ENCODE data around the gene KRT35. TPM values are rescaled to one million over a fixed set of nuclear protein-coding genes. Genes with fewer than 3 reads are reported as not detected.

The KRT35 gene
- total RNA-seq, 4 donors from 2014 or later, result not detected

DNA sequence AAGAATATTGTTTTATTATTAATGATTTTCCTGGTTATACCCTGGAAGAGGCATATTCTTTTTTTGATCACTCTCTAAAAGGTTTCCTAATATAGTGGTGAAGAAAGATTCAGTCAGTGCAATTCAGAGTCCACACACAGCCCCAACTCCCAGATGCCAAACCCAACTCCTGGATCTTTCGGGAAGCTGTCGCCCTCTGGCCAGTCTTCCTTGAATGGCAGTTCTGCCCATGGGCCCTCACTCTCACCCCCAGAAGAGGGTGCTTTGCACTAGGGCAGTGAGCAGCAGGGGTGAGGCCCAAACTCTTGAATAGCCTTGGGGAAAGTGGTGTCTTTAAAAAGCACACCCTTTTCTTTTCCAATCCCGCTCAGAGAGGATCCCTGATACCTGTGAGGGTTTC, 24.7 kb downstream of the KRT35 start:
- DNase-seq, result no peak
- H3K27me3 ChIP-seq, result no peaks in the 10 kb centered on the region
- TF ChIP-seq, protein P1, sequence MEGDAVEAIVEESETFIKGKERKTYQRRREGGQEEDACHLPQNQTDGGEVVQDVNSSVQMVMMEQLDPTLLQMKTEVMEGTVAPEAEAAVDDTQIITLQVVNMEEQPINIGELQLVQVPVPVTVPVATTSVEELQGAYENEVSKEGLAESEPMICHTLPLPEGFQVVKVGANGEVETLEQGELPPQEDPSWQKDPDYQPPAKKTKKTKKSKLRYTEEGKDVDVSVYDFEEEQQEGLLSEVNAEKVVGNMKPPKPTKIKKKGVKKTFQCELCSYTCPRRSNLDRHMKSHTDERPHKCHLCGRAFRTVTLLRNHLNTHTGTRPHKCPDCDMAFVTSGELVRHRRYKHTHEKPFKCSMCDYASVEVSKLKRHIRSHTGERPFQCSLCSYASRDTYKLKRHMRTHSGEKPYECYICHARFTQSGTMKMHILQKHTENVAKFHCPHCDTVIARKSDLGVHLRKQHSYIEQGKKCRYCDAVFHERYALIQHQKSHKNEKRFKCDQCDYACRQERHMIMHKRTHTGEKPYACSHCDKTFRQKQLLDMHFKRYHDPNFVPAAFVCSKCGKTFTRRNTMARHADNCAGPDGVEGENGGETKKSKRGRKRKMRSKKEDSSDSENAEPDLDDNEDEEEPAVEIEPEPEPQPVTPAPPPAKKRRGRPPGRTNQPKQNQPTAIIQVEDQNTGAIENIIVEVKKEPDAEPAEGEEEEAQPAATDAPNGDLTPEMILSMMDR (IDR thresholded peaks at IDR 0.05), result no peak
- no peak for TF ChIP-seq POLR2A (IDR thresholded peaks at IDR 0.05)
- H3K27ac ChIP-seq, result no peak overlapping the region
- WGBS, 2 donors, result 80 to 89% methylated on average over 3 of the region's 3 CpGs
- H3K4me1 ChIP-seq, result no peaks in the 10 kb centered on the region
- H3K4me3 ChIP-seq (replicated peaks in 1 of 3), result no peak overlapping the region
- no peaks in the 10 kb centered on the region for H3K36me3 ChIP-seq
- intact Hi-C loops (cut with DNase I), result no loop called here
- no peaks in the 10 kb centered on the region for H3K9me3 ChIP-seq

DNA sequence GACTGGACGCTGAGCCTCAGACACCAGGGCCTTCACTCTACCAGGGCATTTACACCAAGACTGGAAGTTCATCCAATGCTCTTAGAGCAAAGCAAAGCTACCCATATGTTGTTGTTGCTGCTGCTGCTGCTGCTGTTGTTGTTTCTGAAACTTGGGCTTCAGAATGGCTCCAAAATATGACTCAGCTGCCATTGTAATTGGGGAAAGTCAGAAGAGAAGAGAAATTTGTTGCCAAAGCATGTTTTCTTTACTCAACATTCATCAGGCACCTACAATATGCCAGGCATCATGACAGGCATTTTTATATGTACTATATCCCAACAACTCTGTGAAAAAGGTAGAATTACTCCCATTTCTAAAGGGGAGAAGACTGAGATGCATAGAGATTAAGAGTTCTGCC, 25.7 kb downstream of the KRT35 start:
- TF ChIP-seq, protein P1 (IDR thresholded peaks at IDR 0.05), result no peak
- TF ChIP-seq POLR2A (IDR thresholded peaks at IDR 0.05), result no peak

DNA sequence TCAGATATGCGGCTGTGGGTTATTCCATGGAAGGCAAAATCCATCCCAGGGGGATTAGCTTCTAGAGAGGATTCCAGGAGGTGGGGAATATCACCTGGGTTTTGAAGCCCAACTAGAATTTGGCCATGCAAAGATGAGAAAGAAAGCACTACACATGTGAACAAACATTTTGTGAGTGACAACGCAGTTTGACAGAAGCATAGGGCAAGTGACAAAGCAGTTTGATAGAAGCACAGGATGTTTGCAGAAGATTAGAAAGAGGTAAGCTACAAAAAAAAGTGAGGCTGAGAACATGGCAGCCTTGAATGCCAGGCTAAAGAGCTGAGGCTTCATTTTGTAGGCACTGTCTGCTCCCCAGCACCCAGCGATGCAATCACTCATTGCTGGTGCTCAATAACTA, 27.9 kb downstream of the KRT35 start:
- no peak for TF ChIP-seq POLR2A (IDR thresholded peaks at IDR 0.05)
- TF ChIP-seq, protein P1 (IDR thresholded peaks at IDR 0.05), result no peak
- Histone ChIP-seq H3K36me3 (no peaks in the 10 kb centered on the region), H3K9me3 (no peaks in the 10 kb centered on the region), H3K27ac (no peak overlapping the region), H3K4me1 (no peaks in the 10 kb centered on the region), H3K27me3 (no peaks in the 10 kb centered on the region), H3K4me3 (replicated peaks in 1 of 3) (no peak overlapping the region)
- 92 to 94% methylated on average over 3 of the region's 3 CpGs for WGBS, 2 donors
- intact Hi-C loops (cut with DNase I), result no loop called here
- no peak for DNase-seq

More for the DNA sequence above, 25.7 kb downstream of the KRT35 start:
- WGBS, 2 donors, result 71 to 100% methylated on average over 1 of the region's 1 CpG
- Histone ChIP-seq H3K36me3 (no peaks in the 10 kb centered on the region), H3K4me1 (no peaks in the 10 kb centered on the region), H3K27ac (no peak overlapping the region), H3K9me3 (no peaks in the 10 kb centered on the region), H3K27me3 (no peaks in the 10 kb centered on the region), H3K4me3 (replicated peaks in 1 of 3) (no peak overlapping the region)
- intact Hi-C loops (cut with DNase I), result no loop called here
- no peak for DNase-seq

DNA sequence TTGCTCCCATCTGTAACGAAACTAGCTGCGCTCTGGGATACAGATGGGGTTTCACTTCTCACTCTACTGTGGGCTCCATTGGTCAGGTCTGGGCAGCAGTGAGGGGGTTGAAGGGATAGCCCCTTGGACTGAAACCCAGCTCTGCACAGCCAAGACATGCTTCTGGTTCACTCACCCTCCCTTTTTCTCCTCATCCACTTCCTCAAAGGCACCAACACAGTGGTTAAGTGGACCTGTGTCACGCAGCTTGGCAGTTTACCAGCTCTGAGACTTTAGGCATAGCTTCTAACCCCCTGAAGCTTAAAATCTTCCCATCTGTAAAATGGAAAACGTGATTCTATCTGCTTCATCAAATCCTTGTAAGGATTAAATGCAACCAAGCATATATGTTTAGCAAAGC, 28.7 kb downstream of the KRT35 start:
- H3K27me3 ChIP-seq, result no peaks in the 10 kb centered on the region
- no peaks in the 10 kb centered on the region for H3K4me1 ChIP-seq
- DNase-seq, result peak; percentile 8 to 25
- H3K27ac ChIP-seq, result no peak overlapping the region
- no peaks in the 10 kb centered on the region for H3K36me3 ChIP-seq
- intact Hi-C loops (cut with DNase I), result no loop called here
- no peaks in the 10 kb centered on the region for H3K9me3 ChIP-seq
- H3K4me3 ChIP-seq (replicated peaks in 1 of 3), result no peak overlapping the region
- TF ChIP-seq, protein P1 (IDR thresholded peaks at IDR 0.05), result no peak
- TF ChIP-seq POLR2A (IDR thresholded peaks at IDR 0.05), result no peak
- WGBS, 2 donors, result 45 to 56% methylated on average over 4 of the region's 4 CpGs

DNA sequence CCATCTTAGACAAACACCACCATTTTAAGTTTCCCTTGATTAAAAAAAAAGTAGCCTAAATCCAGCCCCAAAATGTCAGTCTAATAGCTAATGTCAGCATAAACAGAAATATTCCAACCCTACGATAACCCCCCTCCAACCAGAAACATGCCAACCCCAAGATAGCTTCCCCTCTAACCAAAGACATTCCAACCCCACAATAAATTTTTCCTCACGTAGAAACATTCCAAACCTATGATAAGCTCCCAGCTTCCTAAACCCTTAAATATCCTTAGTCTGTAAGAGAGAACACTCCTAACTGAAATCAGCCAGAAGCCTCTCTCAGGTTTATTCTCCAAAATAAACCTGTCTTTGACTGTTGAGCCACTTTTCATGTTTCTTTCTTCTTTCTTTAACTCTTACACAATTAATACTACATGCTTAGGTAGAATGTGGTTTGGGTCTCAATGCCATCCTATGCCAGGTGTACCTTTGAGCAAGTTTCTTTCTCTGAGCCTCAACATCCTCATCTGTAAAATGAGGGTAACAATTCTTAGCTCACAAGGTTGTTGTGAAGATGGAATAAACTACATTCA, 29.7 kb downstream of the KRT35 start:
- no peak overlapping the region for H3K4me3 ChIP-seq (replicated peaks in 1 of 3)
- TF ChIP-seq POLR2A (IDR thresholded peaks at IDR 0.05), result no peak
- TF ChIP-seq, protein P1 (IDR thresholded peaks at IDR 0.05), result no peak
- WGBS, 2 donors, result 88 to 91% methylated on average over 2 of the region's 2 CpGs

More for the DNA sequence above, 29.7 kb downstream of the KRT35 start:
- no peaks in the 10 kb centered on the region for H3K27me3 ChIP-seq
- no peak overlapping the region for H3K27ac ChIP-seq
- no peaks in the 10 kb centered on the region for H3K9me3 ChIP-seq
- H3K4me1 ChIP-seq, result no peaks in the 10 kb centered on the region
- intact Hi-C loops (cut with DNase I), result no loop called here
- no peak for DNase-seq
- H3K36me3 ChIP-seq, result no peaks in the 10 kb centered on the region
